ENCODE measurements around the gene PRSS57. TPM values are rescaled to one million over a fixed set of nuclear protein-coding genes. Genes with fewer than 3 reads are reported as not detected.
"Not testable (repeated sequence)": the region's sequence is repeated elsewhere in the genome, so short reads cannot be mapped to it uniquely, and the experiment has no call there.

Gene PRSS57
- total RNA-seq = not detected

GRCh38 chr19:695352-695949 lies at the start of gene PRSS57:
Gene PRSS57 (minus strand): TSS chr19:695452. CDS start chr19:695430, 22 bp downstream.
- H3K4me3 ChIP-seq (ENCODE audit: low read length in 3 of 3) = no peak within 1 kb of the TSS
- H3K4me1 ChIP-seq (ENCODE audit: control insufficient read depth in 3 of 3, insufficient read depth in 3 of 3, low read length in 3 of 3) = no peaks in the 10 kb centered on the region
- no peak within 1 kb of the TSS for H3K27ac ChIP-seq (ENCODE audit: low read depth, low read length)
- H3K9me3 ChIP-seq (ENCODE audit: control insufficient read depth in 3 of 3, low read length in 3 of 3) = no peaks in the 10 kb centered on the region
- H3K9ac ChIP-seq (ENCODE audit: low read depth in 1 of 3, low read length in 3 of 3) = no peak within 1 kb of the TSS
- H3K36me3 ChIP-seq (ENCODE audit: control insufficient read depth in 3 of 3, insufficient read depth in 3 of 3, low read length in 3 of 3) = no peaks in the 10 kb centered on the region
- peaks cover 4 to 21% (median 9%) of the 10 kb centered on the region in 3 donors for H3K27me3 ChIP-seq (ENCODE audit: control insufficient read depth in 3 of 3, insufficient read depth in 3 of 3, low read length in 3 of 3)

- Histone ChIP-seq H3K27me3 (ENCODE audit: control insufficient read depth in 3 of 3, insufficient read depth in 3 of 3, low read length in 3 of 3) (peaks cover 9 to 12% (median 10%) of the 10 kb centered on the region in 3 donors), H3K36me3 (ENCODE audit: control insufficient read depth in 3 of 3, insufficient read depth in 3 of 3, low read length in 3 of 3) (peaks cover 0 to 4% (median 2%) of the 10 kb centered on the region in 3 donors), H3K4me1 (ENCODE audit: control insufficient read depth in 3 of 3, insufficient read depth in 3 of 3, low read length in 3 of 3) (no peaks in the 10 kb centered on the region), H3K4me3 (ENCODE audit: low read length in 3 of 3) (no peak overlapping the region), H3K9ac (ENCODE audit: low read depth in 1 of 3, low read length in 3 of 3) (no peak overlapping the region), H3K9me3 (ENCODE audit: control insufficient read depth in 3 of 3, low read length in 3 of 3) (peaks cover 0 to 7% (median 0%) of the 10 kb centered on the region in 3 donors), H3K27ac (ENCODE audit: low read depth, low read length) (no peak overlapping the region)
Observed at GRCh38 chr19:743168-743687, 48.0 kb upstream of the PRSS57 start.

DNA sequence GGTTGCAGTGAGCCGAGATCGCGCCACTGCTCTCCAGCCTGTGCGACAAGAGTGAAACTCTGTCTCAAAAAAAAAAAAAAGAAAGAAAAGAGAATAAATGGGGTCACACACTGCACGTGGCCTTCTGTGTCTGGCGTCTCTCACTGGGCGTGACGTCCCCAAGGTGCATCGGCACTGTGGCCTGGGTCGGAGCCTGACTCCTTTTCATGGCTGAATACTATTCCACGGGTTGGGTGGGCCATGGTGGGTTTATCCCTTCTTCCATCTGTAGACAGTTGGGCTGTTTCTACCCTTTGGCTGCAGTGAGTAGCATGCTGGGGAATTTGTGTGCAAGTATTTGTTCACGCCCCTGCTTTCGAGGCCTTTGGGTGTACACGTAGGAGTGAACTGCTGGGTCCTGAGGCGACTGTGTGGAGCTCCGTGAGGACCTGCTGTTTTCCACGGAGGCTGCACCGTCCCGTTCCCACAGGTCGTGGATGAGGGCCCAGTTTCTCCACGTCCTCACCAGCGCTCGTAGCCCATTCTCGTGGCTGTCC lies 47.4 kb upstream of the PRSS57 start:
- Histone ChIP-seq H3K27me3 (ENCODE audit: control insufficient read depth in 3 of 3, insufficient read depth in 3 of 3, low read length in 3 of 3) (peaks cover 9 to 12% (median 10%) of the 10 kb centered on the region in 3 donors), H3K4me3 (ENCODE audit: low read length in 3 of 3) (no peak overlapping the region), H3K9me3 (ENCODE audit: control insufficient read depth in 3 of 3, low read length in 3 of 3) (peaks cover 0 to 1% (median 0%) of the 10 kb centered on the region in 3 donors), H3K9ac (ENCODE audit: low read depth in 1 of 3, low read length in 3 of 3) (no peak overlapping the region), H3K4me1 (ENCODE audit: control insufficient read depth in 3 of 3, insufficient read depth in 3 of 3, low read length in 3 of 3) (no peaks in the 10 kb centered on the region), H3K27ac (ENCODE audit: low read depth, low read length) (no peak overlapping the region), H3K36me3 (ENCODE audit: control insufficient read depth in 3 of 3, insufficient read depth in 3 of 3, low read length in 3 of 3) (peaks cover 0 to 4% (median 2%) of the 10 kb centered on the region in 3 donors)

DNA sequence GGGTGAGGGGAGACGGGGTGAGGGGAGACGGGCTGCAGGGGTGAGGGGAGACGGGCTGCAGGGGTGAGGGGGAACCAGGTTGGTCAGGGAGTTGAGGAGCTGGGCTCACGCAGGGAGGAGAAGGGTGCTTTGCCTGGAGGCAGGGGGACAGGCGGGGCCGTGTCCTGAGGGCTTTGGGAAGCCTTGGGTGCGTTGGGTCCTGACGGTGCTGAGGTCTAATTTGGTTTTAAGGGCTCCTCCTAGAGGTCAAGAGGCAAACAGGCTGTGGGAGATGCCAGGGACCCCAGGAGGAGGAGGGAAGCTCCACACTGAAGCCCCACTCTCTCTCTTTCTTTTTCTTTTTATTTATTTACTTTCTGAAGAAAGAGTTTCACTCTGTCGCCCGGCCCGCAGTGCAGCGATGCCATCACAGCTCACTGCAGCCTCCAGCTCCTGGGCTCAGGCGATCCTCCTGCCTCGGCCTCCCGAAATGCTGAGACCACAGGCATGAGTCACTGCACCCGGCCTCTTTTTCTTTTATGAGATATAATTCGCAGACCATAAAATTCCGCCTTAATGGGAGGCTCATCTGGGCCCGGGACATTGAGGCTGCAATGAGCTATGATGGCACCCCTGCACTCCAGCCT lies 46.4 kb upstream of the PRSS57 start:
- H3K9ac ChIP-seq (ENCODE audit: low read depth in 1 of 3, low read length in 3 of 3) = no peak overlapping the region
- peaks cover 0 to 4% (median 2%) of the 10 kb centered on the region in 3 donors for H3K36me3 ChIP-seq (ENCODE audit: control insufficient read depth in 3 of 3, insufficient read depth in 3 of 3, low read length in 3 of 3)
- peaks cover 10 to 15% (median 13%) of the 10 kb centered on the region in 3 donors for H3K27me3 ChIP-seq (ENCODE audit: control insufficient read depth in 3 of 3, insufficient read depth in 3 of 3, low read length in 3 of 3)
- H3K4me3 ChIP-seq (ENCODE audit: low read length in 3 of 3) = no peak overlapping the region
- no peaks in the 10 kb centered on the region for H3K9me3 ChIP-seq (ENCODE audit: control insufficient read depth in 3 of 3, low read length in 3 of 3)
- H3K4me1 ChIP-seq (ENCODE audit: control insufficient read depth in 3 of 3, insufficient read depth in 3 of 3, low read length in 3 of 3) = no peaks in the 10 kb centered on the region
- no peak overlapping the region for H3K27ac ChIP-seq (ENCODE audit: low read depth, low read length)

- H3K9ac ChIP-seq (ENCODE audit: low read depth in 1 of 3, low read length in 3 of 3); H3K9me3 ChIP-seq (ENCODE audit: control insufficient read depth in 3 of 3, low read length in 3 of 3); H3K36me3 ChIP-seq (ENCODE audit: control insufficient read depth in 3 of 3, insufficient read depth in 3 of 3, low read length in 3 of 3); H3K4me1 ChIP-seq (ENCODE audit: control insufficient read depth in 3 of 3, insufficient read depth in 3 of 3, low read length in 3 of 3); H3K4me3 ChIP-seq (ENCODE audit: low read length in 3 of 3); H3K27ac ChIP-seq (ENCODE audit: low read depth, low read length): not testable (repeated sequence)
- H3K27me3 ChIP-seq (ENCODE audit: control insufficient read depth in 3 of 3, insufficient read depth in 3 of 3, low read length in 3 of 3) = peaks cover 10 to 15% (median 13%) of the 10 kb centered on the region in 3 donors
Observed at GRCh38 chr19:740816-741505, 45.7 kb upstream of the PRSS57 start.

DNA sequence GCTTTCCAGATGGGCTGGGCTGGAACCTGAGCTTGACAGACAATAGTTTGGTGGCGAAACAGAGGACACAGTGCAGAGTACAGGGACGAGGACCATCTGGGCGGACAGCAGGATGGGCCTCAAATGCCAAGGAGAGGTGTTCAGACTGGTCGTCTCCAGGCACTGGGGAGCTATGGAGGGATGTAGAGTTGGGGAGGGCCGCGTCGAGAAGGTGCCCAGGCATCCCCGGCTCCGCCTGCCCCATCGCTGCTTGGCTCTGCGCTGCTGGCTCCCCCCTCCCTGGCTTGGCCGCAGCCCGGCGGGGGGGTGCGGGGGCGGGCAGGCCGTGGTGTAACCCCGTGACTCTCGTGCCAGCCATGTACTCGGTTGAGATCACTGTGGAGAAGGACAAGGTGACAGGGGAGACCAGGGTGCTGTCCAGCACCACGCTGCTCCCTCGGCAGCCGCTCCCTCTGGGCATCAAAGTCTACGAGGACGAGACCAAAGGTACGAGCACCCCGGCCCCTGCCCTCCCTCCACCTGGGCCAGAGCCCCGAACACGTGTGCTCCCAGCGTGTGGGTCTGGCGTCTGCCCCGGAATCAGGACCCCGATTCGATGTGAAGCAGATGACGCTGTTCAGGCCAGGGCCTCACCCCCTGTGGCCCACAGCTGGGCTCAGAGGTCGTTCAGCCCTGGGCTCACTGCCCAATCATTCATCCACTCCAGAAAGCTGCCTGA lies 44.9 kb upstream of the PRSS57 start:
- Histone ChIP-seq H3K4me3 (ENCODE audit: low read length in 3 of 3) (no peak overlapping the region), H3K36me3 (ENCODE audit: control insufficient read depth in 3 of 3, insufficient read depth in 3 of 3, low read length in 3 of 3) (peaks cover 0 to 2% (median 0%) of the 10 kb centered on the region in 3 donors), H3K27ac (ENCODE audit: low read depth, low read length) (no peak overlapping the region), H3K9ac (ENCODE audit: low read depth in 1 of 3, low read length in 3 of 3) (no peak overlapping the region), H3K9me3 (ENCODE audit: control insufficient read depth in 3 of 3, low read length in 3 of 3) (no peaks in the 10 kb centered on the region), H3K27me3 (ENCODE audit: control insufficient read depth in 3 of 3, insufficient read depth in 3 of 3, low read length in 3 of 3) (peaks cover 10 to 15% (median 13%) of the 10 kb centered on the region in 3 donors), H3K4me1 (ENCODE audit: control insufficient read depth in 3 of 3, insufficient read depth in 3 of 3, low read length in 3 of 3) (no peaks in the 10 kb centered on the region)

- Histone ChIP-seq H3K9ac (ENCODE audit: low read depth in 1 of 3, low read length in 3 of 3) (no peak overlapping the region), H3K4me3 (ENCODE audit: low read length in 3 of 3) (no peak overlapping the region), H3K27me3 (ENCODE audit: control insufficient read depth in 3 of 3, insufficient read depth in 3 of 3, low read length in 3 of 3) (peaks cover 10 to 15% (median 13%) of the 10 kb centered on the region in 3 donors), H3K4me1 (ENCODE audit: control insufficient read depth in 3 of 3, insufficient read depth in 3 of 3, low read length in 3 of 3) (no peaks in the 10 kb centered on the region), H3K9me3 (ENCODE audit: control insufficient read depth in 3 of 3, low read length in 3 of 3) (no peaks in the 10 kb centered on the region), H3K27ac (ENCODE audit: low read depth, low read length) (no peak overlapping the region), H3K36me3 (ENCODE audit: control insufficient read depth in 3 of 3, insufficient read depth in 3 of 3, low read length in 3 of 3) (peaks cover 0 to 2% (median 0%) of the 10 kb centered on the region in 3 donors)
Observed at GRCh38 chr19:738509-739128, 43.4 kb upstream of the PRSS57 start.

DNA sequence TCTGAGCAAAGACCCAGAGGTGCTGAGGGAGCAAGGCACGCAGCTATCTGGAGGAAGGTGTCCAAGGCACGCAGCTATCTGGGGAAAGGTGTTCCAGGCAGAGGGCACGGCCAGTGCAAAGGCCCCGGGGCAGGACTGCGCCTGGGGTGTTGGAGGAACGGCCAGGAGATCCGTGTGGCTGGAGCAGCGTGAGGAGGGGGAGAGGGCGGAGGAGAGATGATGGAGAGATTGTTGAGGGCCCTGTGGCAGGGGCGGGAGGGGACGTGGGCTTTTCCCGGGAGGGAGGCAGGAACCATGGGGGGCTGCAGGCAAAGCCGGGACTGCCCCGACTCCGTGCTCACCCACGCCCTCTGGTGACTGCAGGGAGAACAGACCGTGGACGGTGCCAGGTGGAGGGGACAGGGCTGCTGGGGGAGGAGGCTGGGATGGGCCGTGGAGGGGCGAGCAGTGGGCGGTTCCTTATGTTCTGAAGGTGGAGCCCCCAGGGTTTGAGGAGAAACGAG lies 42.4 kb upstream of the PRSS57 start:
- Histone ChIP-seq H3K36me3 (ENCODE audit: control insufficient read depth in 3 of 3, insufficient read depth in 3 of 3, low read length in 3 of 3) (peaks cover 0 to 2% (median 0%) of the 10 kb centered on the region in 3 donors), H3K27me3 (ENCODE audit: control insufficient read depth in 3 of 3, insufficient read depth in 3 of 3, low read length in 3 of 3) (peaks cover 10 to 13% (median 11%) of the 10 kb centered on the region in 3 donors), H3K27ac (ENCODE audit: low read depth, low read length) (no peak overlapping the region), H3K9ac (ENCODE audit: low read depth in 1 of 3, low read length in 3 of 3) (no peak overlapping the region), H3K4me1 (ENCODE audit: control insufficient read depth in 3 of 3, insufficient read depth in 3 of 3, low read length in 3 of 3) (no peaks in the 10 kb centered on the region), H3K4me3 (ENCODE audit: low read length in 3 of 3) (no peak overlapping the region), H3K9me3 (ENCODE audit: control insufficient read depth in 3 of 3, low read length in 3 of 3) (no peaks in the 10 kb centered on the region)

DNA sequence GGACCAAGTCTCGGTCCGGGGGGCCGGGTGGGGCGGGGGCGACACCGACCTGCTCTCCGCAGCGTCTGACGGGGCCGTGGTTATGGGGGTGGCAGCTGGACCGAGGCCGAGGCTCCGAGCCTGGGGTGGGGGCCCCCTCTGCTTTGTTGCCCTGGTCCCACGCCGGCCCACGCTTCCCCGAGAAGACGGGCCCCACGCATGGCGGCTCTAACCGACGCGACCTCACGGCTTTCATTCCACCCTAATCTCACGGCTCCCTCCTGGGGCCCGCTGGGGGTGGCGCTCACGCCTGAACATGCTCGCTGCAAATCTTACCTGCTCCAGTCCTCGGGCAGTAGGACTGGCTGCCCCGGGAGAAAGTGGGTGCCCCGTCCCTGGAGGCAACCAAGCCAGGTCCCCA lies 40.9 kb upstream of the PRSS57 start:
- Histone ChIP-seq H3K27me3 (ENCODE audit: control insufficient read depth in 3 of 3, insufficient read depth in 3 of 3, low read length in 3 of 3) (peaks cover 5 to 13% (median 11%) of the 10 kb centered on the region in 3 donors), H3K4me3 (ENCODE audit: low read length in 3 of 3) (no peak overlapping the region), H3K36me3 (ENCODE audit: control insufficient read depth in 3 of 3, insufficient read depth in 3 of 3, low read length in 3 of 3) (peaks cover 0 to 2% (median 2%) of the 10 kb centered on the region in 3 donors), H3K9ac (ENCODE audit: low read depth in 1 of 3, low read length in 3 of 3) (no peak overlapping the region), H3K4me1 (ENCODE audit: control insufficient read depth in 3 of 3, insufficient read depth in 3 of 3, low read length in 3 of 3) (no peaks in the 10 kb centered on the region), H3K9me3 (ENCODE audit: control insufficient read depth in 3 of 3, low read length in 3 of 3) (no peaks in the 10 kb centered on the region), H3K27ac (ENCODE audit: low read depth, low read length) (no peak overlapping the region)

Data from skeletal muscle tissue (tissue), 4 donors.